ENCODE results near the gene RNASE13.

DNA sequence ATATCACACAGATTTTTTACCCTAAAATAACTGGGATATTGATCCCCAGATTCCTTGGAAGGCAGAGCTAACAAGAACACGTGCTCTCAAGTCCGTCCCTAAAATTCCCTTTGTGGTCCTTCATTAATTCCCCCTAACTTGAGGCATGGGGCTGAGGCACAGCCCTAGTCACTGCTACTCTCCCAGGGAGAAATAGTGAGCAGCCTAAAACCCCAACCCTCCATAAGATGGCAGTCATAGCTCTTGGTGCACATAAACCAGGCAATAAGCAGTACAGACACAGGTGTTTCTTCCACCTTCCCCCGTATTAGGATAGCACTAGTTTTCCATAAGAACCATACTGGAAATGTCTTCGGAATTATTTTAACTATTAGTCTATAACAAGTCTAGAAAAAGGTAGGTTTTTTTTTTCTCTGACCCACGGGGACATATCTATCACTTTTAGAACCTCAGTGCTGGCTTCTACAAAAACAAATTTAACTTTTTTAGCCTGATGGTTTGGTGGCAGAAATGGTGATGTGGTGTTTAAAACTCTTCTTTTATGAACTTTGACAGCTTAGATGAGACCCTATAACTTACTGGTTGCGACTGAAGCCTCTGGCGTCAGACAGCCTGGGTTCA is 32.4 kb upstream of the RNASE13 start:
- TF ChIP-seq GATA1 (IDR thresholded peaks at IDR 0.05; ENCODE audit: low read depth, low read length) (no peak), POLR2A (IDR thresholded peaks at IDR 0.05; ENCODE audit: low read length) (no peak)

Data from erythroblast (primary cell).